ENCODE data around the gene C12orf57. TPM values are rescaled to one million over a fixed set of nuclear protein-coding genes. Genes with fewer than 3 reads are reported as not detected.
"Not testable (repeated sequence)": the region's sequence is repeated elsewhere in the genome, so short reads cannot be mapped to it uniquely, and the experiment has no call there.

Gene C12orf57
- 100 to 1,000 TPM; 130 to 222 (median 167) TPM for polyA plus RNA-seq (ENCODE audit: insufficient read length in 4 of 4)

GRCh38 chr12:6943722-6944380, at the start of gene C12orf57, which contains the start of gene RNU7-1:
C12orf57 (plus strand) TSS chr12:6944022; CDS start chr12:6944122, 100 bp downstream.
RNU7-1 (plus strand) TSS chr12:6943816.
- peak; percentile 78 to 84 (median 81) for DNase-seq (ENCODE audit: low read depth in 4 of 4, low spot score in 3 of 4)

GRCh38 chr12:6894321-6894720, 49.5 kb upstream of the C12orf57 start:
- DNase-seq (ENCODE audit: low read depth in 4 of 4, low spot score in 3 of 4): no peak

- DNase-seq (ENCODE audit: low read depth in 4 of 4, low spot score in 3 of 4): no peak
These were observed 46.9 kb upstream of the C12orf57 start for GRCh38 chr12:6896846-6897435.

GRCh38 chr12:6899427-6899826, 44.4 kb upstream of the C12orf57 start:
- no peak for DNase-seq (ENCODE audit: low read depth in 4 of 4, low spot score in 3 of 4)

GRCh38 chr12:6899837-6900519, 43.8 kb upstream of the C12orf57 start:
- DNase-seq (ENCODE audit: low read depth in 4 of 4, low spot score in 3 of 4): no peak

- no peak for DNase-seq (ENCODE audit: low read depth in 4 of 4, low spot score in 3 of 4)
These were observed 41.4 kb upstream of the C12orf57 start for GRCh38 chr12:6902448-6902847.

- no peak for DNase-seq (ENCODE audit: low read depth in 4 of 4, low spot score in 3 of 4)
These were observed 40.1 kb upstream of the C12orf57 start for GRCh38 chr12:6903722-6904121.

- peak; percentile 90 to 94 (median 94) for DNase-seq (ENCODE audit: low read depth in 4 of 4, low spot score in 3 of 4)
These were observed 39.2 kb upstream of the C12orf57 start, which contains the start of gene LRRC23 for GRCh38 chr12:6904280-6905276. LRRC23 (plus strand) TSS chr12:6904822; CDS start chr12:6905634, 812 bp downstream.

GRCh38 chr12:6905414-6906040, 38.3 kb upstream of the C12orf57 start:
- DNase-seq (ENCODE audit: low read depth in 4 of 4, low spot score in 3 of 4): no peak

- not testable (repeated sequence) for DNase-seq (ENCODE audit: low read depth in 4 of 4, low spot score in 3 of 4)
These were observed 35.7 kb upstream of the C12orf57 start for GRCh38 chr12:6908141-6908540.

GRCh38 chr12:6909421-6910145, 34.2 kb upstream of the C12orf57 start:
- DNase-seq (ENCODE audit: low read depth in 4 of 4, low spot score in 3 of 4): no peak

GRCh38 chr12:6912164-6912935, 31.5 kb upstream of the C12orf57 start:
- no peak for DNase-seq (ENCODE audit: low read depth in 4 of 4, low spot score in 3 of 4)

GRCh38 chr12:6914246-6914946, 29.4 kb upstream of the C12orf57 start, which contains the start of gene ENO2:
ENO2 (plus strand) TSS chr12:6914580; CDS start chr12:6915833, 1,253 bp downstream.
- no peak for DNase-seq (ENCODE audit: low read depth in 4 of 4, low spot score in 3 of 4)

GRCh38 chr12:6914947-6915788, 28.7 kb upstream of the C12orf57 start:
- DNase-seq (ENCODE audit: low read depth in 4 of 4, low spot score in 3 of 4): no peak

GRCh38 chr12:6915789-6916285, 28.0 kb upstream of the C12orf57 start:
- DNase-seq (ENCODE audit: low read depth in 4 of 4, low spot score in 3 of 4): no peak

GRCh38 chr12:6916426-6917200, 27.2 kb upstream of the C12orf57 start:
- no peak for DNase-seq (ENCODE audit: low read depth in 4 of 4, low spot score in 3 of 4)

All from left renal pelvis (tissue), 4 donors.